GM21723 (cell line): ENCODE data around the gene SLFN13.
A peak's percentile ranks its signal among the peaks of the same experiment; 100 is the strongest.
"Not testable (repeated sequence)": the region's sequence is repeated elsewhere in the genome, so short reads cannot be mapped to it uniquely, and the experiment has no call there.

Experiments
- ATAC-seq: cut with Tn5 transposase; IDR thresholded peaks from one replicate; pipeline ENCODE4 v1.9.1; 2021; ENCODE audit warnings: mild to moderate bottlenecking, moderate library complexity; ENCODE audit not compliant: unreplicated experiment

SLFN13 gene, protein sequence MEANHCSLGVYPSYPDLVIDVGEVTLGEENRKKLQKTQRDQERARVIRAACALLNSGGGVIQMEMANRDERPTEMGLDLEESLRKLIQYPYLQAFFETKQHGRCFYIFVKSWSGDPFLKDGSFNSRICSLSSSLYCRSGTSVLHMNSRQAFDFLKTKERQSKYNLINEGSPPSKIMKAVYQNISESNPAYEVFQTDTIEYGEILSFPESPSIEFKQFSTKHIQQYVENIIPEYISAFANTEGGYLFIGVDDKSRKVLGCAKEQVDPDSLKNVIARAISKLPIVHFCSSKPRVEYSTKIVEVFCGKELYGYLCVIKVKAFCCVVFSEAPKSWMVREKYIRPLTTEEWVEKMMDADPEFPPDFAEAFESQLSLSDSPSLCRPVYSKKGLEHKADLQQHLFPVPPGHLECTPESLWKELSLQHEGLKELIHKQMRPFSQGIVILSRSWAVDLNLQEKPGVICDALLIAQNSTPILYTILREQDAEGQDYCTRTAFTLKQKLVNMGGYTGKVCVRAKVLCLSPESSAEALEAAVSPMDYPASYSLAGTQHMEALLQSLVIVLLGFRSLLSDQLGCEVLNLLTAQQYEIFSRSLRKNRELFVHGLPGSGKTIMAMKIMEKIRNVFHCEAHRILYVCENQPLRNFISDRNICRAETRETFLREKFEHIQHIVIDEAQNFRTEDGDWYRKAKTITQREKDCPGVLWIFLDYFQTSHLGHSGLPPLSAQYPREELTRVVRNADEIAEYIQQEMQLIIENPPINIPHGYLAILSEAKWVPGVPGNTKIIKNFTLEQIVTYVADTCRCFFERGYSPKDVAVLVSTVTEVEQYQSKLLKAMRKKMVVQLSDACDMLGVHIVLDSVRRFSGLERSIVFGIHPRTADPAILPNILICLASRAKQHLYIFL

GRCh38 chr17:35448214-35448898 is at the start of gene SLFN13:
Gene SLFN13 (minus strand): TSS chr17:35448766. CDS start chr17:35445680, 3,086 bp downstream.
- ATAC-seq, result peak; percentile 71

DNA sequence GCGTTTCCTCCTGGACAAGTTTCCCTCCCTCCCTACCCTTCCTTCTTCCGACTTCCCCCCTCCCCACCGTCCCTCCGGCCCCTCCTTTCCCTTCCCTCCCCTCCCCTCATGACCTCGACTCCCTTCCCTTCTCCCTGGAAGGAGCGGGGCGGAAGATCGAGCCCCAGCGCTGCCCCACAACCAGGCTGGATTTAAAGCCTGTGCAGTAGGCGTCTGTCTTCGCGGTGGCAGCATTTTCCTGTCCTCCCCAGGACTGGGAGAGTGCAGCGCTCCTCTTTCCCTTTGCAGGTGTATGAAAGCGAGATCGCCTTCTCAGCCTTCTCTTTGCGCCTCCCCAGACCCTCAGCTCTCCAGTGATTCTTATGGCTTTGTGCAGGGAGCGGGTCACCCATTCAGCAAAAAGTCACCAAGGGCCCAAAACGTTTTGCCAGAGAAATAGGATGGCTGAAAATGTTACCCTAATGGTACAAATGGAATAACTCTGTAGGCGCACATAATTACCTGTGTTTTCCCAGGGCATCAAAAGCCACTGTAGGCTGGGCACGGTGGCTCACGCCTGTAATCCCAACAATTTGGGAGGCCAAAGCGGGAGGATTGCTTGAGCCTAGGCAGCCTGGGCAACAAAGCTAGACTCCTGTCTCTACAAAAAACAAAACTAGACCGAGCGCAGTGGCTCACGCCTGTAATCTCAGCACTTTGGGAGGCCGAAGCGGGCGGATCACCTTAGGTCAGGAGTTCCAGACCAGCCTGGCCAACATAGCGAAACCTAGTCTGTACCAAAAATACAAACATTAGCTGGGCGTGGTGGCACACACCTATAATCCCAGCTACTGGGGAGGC is 48.1 kb upstream of the SLFN13 start:
- ATAC-seq, result no peak

- ATAC-seq, result no peak
Measured at GRCh38 chr17:35493040-35493439, 44.5 kb upstream of the SLFN13 start.

GRCh38 chr17:35491417-35491816 is 42.9 kb upstream of the SLFN13 start:
- ATAC-seq, result no peak

- no peak for ATAC-seq
Measured at GRCh38 chr17:35489944-35490343, 41.4 kb upstream of the SLFN13 start.

GRCh38 chr17:35488991-35489390 is 40.4 kb upstream of the SLFN13 start:
- ATAC-seq, result no peak

- ATAC-seq, result no peak
Measured at GRCh38 chr17:35486920-35487732, 38.6 kb upstream of the SLFN13 start.

- ATAC-seq, result no peak
Measured at GRCh38 chr17:35479271-35479670, 30.7 kb upstream of the SLFN13 start.

GRCh38 chr17:35477248-35477647 is 28.7 kb upstream of the SLFN13 start:
- ATAC-seq, result no peak

- ATAC-seq, result no peak
Measured at GRCh38 chr17:35476283-35476820, 27.8 kb upstream of the SLFN13 start.

GRCh38 chr17:35468475-35468874 is 19.9 kb upstream of the SLFN13 start:
- no peak for ATAC-seq

DNA sequence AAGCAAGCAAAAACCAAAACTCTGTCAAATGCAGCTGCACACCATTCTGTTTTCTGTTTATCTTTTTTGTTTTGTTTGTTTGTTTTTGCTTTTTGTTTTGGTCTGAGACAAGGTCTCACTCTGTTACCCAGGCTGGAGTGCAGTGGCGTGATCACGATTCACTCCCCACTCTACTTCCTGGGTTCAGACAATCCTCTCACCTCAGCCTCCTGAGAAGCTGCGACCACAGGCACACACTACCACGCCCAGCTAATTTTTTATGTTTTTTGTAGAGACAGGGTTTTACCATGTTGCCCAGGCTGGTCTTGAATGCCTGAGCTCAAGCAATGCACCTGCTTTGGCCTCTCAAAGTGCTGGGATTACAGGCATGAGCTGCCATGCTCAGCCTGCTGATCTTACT is 19.3 kb upstream of the SLFN13 start:
- no peak for ATAC-seq

DNA sequence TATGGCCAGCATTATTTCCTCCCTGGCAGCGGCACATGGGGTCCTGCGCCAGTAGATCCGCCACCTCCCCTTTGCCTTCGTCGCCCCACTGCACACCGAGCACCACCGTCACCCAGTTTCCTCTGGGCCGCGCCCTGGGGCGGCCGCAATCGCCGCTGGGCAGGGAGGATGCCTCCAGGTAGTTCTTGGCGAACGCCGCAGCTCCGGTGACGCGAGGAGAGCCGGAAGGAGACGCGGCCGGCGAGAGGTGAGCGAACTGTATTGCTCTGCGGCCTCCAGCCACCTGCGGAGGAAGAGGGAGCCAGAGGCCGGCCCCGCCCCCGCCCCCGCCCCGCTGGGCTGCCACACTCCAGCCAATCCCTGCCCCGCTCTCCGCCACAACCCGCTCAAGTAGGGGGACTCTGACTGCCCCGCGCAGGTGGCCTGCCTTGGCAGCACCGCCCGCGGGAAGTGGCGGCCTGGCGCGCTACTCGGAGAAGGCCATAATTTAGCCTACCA is 11.8 kb upstream of the SLFN13 start:
- ATAC-seq, result peak; percentile 81

DNA sequence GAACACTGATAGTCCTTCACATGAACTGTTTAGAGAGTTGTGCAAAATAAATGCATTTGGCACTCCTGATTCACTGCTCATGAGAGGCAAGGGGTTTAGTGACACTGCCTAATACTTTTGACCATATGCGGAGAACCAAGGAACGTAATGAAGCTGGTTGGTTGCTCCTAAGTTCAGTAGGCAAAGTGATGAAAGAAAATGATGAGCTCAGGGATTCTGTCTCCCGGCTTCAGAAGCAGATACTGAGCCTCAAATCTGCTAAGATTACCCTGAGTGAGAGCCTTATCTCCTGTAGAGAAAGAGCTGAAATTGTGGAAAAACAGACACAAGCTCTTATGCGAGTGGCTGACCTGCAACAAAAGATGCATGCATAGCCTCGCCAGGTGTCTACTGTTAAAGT is 5.5 kb upstream of the SLFN13 start:
- not testable (repeated sequence) for ATAC-seq

GRCh38 chr17:35453171-35453570 is 4.6 kb upstream of the SLFN13 start:
- ATAC-seq, result no peak

- no peak for ATAC-seq
Measured at GRCh38 chr17:35449371-35449931, 885 bp upstream of the SLFN13 start.

DNA sequence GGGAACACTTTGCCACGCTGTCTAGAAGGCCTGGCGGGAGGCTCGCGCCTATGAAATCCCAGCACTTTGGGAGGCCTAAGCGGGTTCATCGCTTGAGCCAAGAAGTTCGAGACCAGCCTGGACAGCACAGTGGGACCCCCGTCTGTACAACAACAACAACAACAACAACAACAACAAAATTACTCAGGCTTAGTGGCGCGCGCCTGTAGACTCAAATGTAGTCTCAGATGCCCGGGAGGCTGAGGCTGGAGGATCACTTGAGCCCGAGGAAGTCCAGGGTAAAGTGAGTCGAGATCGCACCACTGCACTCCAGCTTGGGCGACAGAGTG is 297 bp upstream of the SLFN13 start:
- ATAC-seq, result no peak

DNA sequence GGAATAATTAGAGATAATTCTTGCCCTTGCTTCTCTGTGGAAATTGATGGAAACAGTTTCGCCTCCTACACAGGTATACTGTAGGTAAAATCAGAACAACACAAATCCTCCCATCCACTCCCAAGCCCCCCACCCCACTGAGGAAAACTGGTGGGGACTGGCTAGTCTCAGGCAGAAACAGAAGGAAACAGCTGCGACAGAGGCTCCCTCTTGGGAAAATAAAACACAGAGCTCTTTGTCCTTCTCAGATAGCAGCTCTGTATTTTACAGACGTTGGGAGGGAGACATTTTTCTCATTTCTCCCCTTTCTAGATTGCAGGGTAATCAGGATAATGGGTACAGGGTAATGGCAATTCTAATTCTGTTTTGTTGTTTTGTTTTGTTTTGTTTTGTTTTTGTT is 1.1 kb downstream of the SLFN13 start:
- no peak for ATAC-seq

DNA sequence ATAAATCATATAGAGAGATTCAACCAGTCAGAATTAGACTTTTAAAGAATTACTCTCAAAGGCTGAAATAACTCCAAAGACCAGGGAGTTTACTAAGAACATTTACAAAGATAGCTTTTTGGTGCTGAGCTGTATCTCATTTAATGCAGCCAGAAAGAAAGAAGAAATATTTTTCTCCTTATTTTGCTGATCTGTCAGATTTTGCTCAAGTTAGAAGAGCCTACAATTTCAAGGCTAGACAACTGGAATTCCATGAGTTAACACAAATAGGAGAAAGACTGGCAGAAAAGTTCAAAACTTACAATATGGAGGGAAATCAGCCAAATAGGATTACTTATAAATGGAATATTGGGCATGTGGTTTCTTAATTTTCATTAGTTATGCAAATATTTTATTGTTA is 10.1 kb downstream of the SLFN13 start:
- no peak for ATAC-seq
